Mesangial cell (primary cell): ENCODE results near the gene AMTN. TPM values are rescaled to one million over a fixed set of nuclear protein-coding genes. Genes with fewer than 3 reads are reported as not detected.

Experiments
- total RNA-seq: library from RNA; depleted of rRNA; stranded (reverse); fragments of >200 nt; gene quantifications from 2 replicates; pipeline ENCODE4 v1.2.3, GENCODE V29; 2015

The AMTN gene
- not detected in 2 replicates for total RNA-seq

GRCh38 chr4:70518269-70518668 is at the start of gene AMTN:
Gene AMTN (plus strand): TSS chr4:70518569. CDS start chr4:70518778, 209 bp downstream.

GRCh38 chr4:70471897-70472296 is 46.5 kb upstream of the AMTN start, which contains the start of gene MUC7:
Gene MUC7 (plus strand): TSS chr4:70472197. CDS start chr4:70474022, 1,825 bp downstream.

Other genes with a start within 250 kb of the AMTN start
- gene CABS1, start 183.6 kb upstream of the AMTN start, total RNA-seq: not detected in 2 replicates
- gene SMR3A, start 157.8 kb upstream of the AMTN start, total RNA-seq: not detected in 2 replicates
- not detected in 2 replicates for gene SMR3B, start 135.4 kb upstream of the AMTN start, total RNA-seq
- gene OPRPN, start 120.6 kb upstream of the AMTN start, total RNA-seq: not detected in 2 replicates
- not detected in 2 replicates for gene MUC7, start 46.4 kb upstream of the AMTN start, total RNA-seq
- not detected in 2 replicates for gene AMBN, start 73.7 kb downstream of the AMTN start, total RNA-seq
- gene ENAM, start 110.2 kb downstream of the AMTN start, total RNA-seq: 0.89 TPM in 1 of 2 replicates, not detected in the other
- not detected in 2 replicates for gene JCHAIN, start 147.9 kb downstream of the AMTN start, total RNA-seq
- gene UTP3, start 170.0 kb downstream of the AMTN start, total RNA-seq: 11.4 and 11.9 TPM in 2 replicates
- gene RUFY3, start 203.4 kb downstream of the AMTN start, total RNA-seq: 15.0 and 19.0 TPM in 2 replicates